CD4-positive, alpha-beta memory T cell (primary cell): ENCODE data around the gene EPN3. TPM values are rescaled to one million over a fixed set of nuclear protein-coding genes. Genes with fewer than 3 reads are reported as not detected.

Experiments
- CTCF ChIA-PET: fragments of 350-600 bp; sonication (Branson Sonifier 250); formaldehyde crosslinking; loops from one replicate; lab custom pipeline; 2021; ENCODE audit warnings: inconsistent platforms; ENCODE audit not compliant: partially characterized antibody; lab: Charles Lee
- POLR2A ChIA-PET: fragments of 350-600 bp; sonication (Branson Sonifier 250); formaldehyde crosslinking; loops from one replicate; lab custom pipeline; 2021; ENCODE audit not compliant: partially characterized antibody; lab: Charles Lee
- DNase-seq, 5 donors: peaks; one replicate each; pipeline versions ENCODE4 v3.0.0 to v3.0.0-alpha.2; 2020 to 2022; ENCODE audit warnings: mixed read lengths in 1 of 5
- H3K27ac ChIP-seq: one replicate; pipeline ENCODE4 v1.7.0; 2013; ENCODE audit warnings: low read depth, low read length
- H3K27me3 ChIP-seq: 2 replicates; pipeline ENCODE4 v1.7.0; 2013; ENCODE audit warnings: mild to moderate bottlenecking, low read length, moderate library complexity; ENCODE audit not compliant: insufficient read depth
- H3K36me3 ChIP-seq: 2 replicates; pipeline ENCODE4 v1.7.0; 2013; ENCODE audit warnings: mild to moderate bottlenecking, low read length, moderate library complexity; ENCODE audit not compliant: insufficient read depth
- H3K4me1 ChIP-seq: 2 replicates; pipeline ENCODE4 v1.7.0; 2013; ENCODE audit warnings: mild to moderate bottlenecking, low read length, moderate library complexity; ENCODE audit not compliant: insufficient read depth
- H3K4me3 ChIP-seq, 2 donors: one replicate each; pipeline ENCODE4 v1.7.0; 2013; ENCODE audit warnings: low read length in 2 of 2, mild to moderate bottlenecking in 1 of 2
- H3K9me3 ChIP-seq, 2 donors: one replicate each; pipeline ENCODE4 v1.7.0; 2013; ENCODE audit warnings: low read length in 2 of 2, control low read depth in 1 of 2; ENCODE audit not compliant: control insufficient read depth in 1 of 2
- H3K27ac Mint-ChIP-seq, 7 donors: one replicate each; pipeline ENCODE4 v1.8.0; 2020 to 2021; ENCODE audit warnings: mixed read lengths in 7 of 7, mild to moderate bottlenecking in 6 of 7, inconsistent platforms in 3 of 7, moderate library complexity in 3 of 7
- H3K27me3 Mint-ChIP-seq, 2 donors: one replicate each; pipeline ENCODE4 v1.8.0; 2020 to 2021; ENCODE audit warnings: mixed read lengths in 2 of 2
- H3K36me3 Mint-ChIP-seq, 2 donors: one replicate each; pipeline ENCODE4 v1.8.0; 2020 to 2021; ENCODE audit warnings: mixed read lengths in 2 of 2, inconsistent platforms in 1 of 2, mild to moderate bottlenecking in 1 of 2
- H3K4me1 Mint-ChIP-seq, 4 donors: one replicate each; pipeline ENCODE4 v1.8.0; 2020 to 2021; ENCODE audit warnings: mixed read lengths in 4 of 4, mild to moderate bottlenecking in 1 of 4
- H3K4me3 Mint-ChIP-seq, 8 donors: one replicate each; pipeline ENCODE4 v1.8.0; 2020 to 2021; ENCODE audit warnings: mixed read lengths in 8 of 8, mild to moderate bottlenecking in 7 of 8, moderate library complexity in 6 of 8, inconsistent platforms in 3 of 8
- H3K9me3 Mint-ChIP-seq, 8 donors: one replicate each; pipeline ENCODE4 v1.8.0; 2020 to 2021; ENCODE audit warnings: mixed read lengths in 8 of 8, mild to moderate bottlenecking in 5 of 8, inconsistent platforms in 3 of 8, moderate library complexity in 1 of 8
- intact Hi-C: fragments of 100-400 bp; cut with micrococcal nuclease; formaldehyde crosslinking; loops from one replicate; pipeline ENCODE4 v1.15.1; 2023
- polyA plus RNA-seq, 2 donors: library from polyadenylated mRNA; unstranded; fragments of 300-500 nt; fragmentation: Illumina TruSeq; gene quantifications; one replicate each; pipeline ENCODE4 v1.2.3, GENCODE V29; 2021
- total RNA-seq, 2 experiments: library from RNA; stranded (reverse); gene quantifications; one replicate each; pipeline ENCODE4 v1.2.3, GENCODE V29; 2021

EPN3 gene
- total and polyA plus RNA-seq, 4 experiments from 2014 or later: not detected

DNA sequence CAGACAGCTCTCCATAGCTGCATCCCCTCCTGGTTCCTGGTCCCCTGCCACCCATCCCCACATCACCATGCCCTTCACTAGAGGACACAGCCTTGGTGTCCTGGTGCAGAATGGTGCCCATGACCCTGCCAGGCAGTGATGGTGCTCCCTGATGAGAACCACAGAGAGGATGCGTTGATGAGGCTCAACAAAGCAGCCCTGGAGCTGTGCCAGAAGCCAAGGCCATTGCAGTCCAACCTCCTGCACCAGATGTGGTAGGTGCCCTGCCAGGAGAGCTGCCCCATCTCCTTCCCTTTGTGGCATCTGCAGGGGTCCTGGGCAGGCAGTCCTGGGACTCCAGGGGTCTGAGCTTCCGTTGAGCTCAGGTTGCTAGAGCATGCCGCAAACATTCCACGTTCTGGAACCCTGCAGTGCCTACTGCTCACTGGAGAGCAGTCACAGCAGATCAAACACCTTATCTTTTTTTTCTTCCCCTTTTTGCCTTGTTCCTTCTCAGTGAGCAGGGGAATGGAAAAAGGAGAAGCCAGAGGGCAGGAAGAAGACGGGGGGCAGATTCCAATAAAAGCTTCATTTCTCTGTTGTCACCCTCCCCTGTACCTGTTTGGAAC, 5.3 kb upstream of the EPN3 start:
- Histone ChIP-seq H3K9me3 (no peaks in the 10 kb centered on the region), H3K4me3 (no peak overlapping the region), H3K27ac (no peak overlapping the region), H3K4me1 (peaks cover under 1% of the 10 kb centered on the region), H3K27me3 (peaks cover 10% of the 10 kb centered on the region), H3K36me3 (no peaks in the 10 kb centered on the region)
- Mint-ChIP-seq H3K36me3 (no peaks in the 10 kb centered on the region), H3K4me1 (peaks cover 0 to 3% (median 0%) of the 10 kb centered on the region in 4 donors), H3K4me3 (no peak overlapping the region), H3K27ac (no peak overlapping the region), H3K9me3 (no peaks in the 10 kb centered on the region), H3K27me3 (peaks cover 26 to 33% of the 10 kb centered on the region in 2 donors)
- CTCF ChIA-PET: no interaction called here
- DNase-seq: no peak
- POLR2A ChIA-PET: no interaction called here
- intact Hi-C loops: no loop called here

DNA sequence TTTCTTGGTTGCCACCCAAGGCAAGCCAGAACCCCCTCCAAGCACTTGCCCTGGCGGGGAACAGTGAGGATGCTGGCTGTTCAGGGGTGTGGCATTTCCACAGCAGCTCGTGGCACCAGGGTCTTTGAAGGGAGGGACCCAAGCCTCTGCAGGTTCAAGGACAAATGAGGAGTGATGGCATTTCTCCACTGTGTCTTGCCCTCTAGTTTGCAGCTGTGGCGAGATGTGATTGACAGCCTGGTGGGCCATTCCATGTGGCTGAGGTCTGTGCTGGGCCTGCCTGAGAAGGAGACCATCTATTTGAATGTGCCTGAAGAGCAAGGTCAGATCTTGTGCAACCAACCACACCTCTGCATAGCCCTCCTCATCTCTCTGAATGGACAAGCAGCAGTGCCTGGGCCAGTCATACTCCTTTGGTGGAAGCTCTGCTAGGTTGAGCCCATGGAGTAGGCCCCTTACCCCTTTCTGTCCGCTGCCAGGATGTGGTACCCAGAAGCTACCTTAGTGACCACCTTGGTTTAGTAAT, 4.5 kb upstream of the EPN3 start:
- H3K27ac Mint-ChIP-seq: no peak overlapping the region
- peaks cover 26 to 33% of the 10 kb centered on the region in 2 donors for H3K27me3 Mint-ChIP-seq
- no peaks in the 10 kb centered on the region for H3K36me3 Mint-ChIP-seq
- peaks cover 18% of the 10 kb centered on the region for H3K27me3 ChIP-seq
- peaks cover 8% of the 10 kb centered on the region for H3K4me1 ChIP-seq
- ChIA-PET POLR2A (no interaction called here), CTCF (no interaction called here)
- H3K36me3 ChIP-seq: no peaks in the 10 kb centered on the region
- H3K9me3 ChIP-seq: no peaks in the 10 kb centered on the region
- peaks cover 0 to 4% (median 1%) of the 10 kb centered on the region in 4 donors for H3K4me1 Mint-ChIP-seq
- H3K27ac ChIP-seq: no peak overlapping the region
- H3K9me3 Mint-ChIP-seq: no peaks in the 10 kb centered on the region
- DNase-seq: no peak
- no peak overlapping the region for H3K4me3 ChIP-seq
- intact Hi-C loops: no loop called here
- no peak overlapping the region for H3K4me3 Mint-ChIP-seq

DNA sequence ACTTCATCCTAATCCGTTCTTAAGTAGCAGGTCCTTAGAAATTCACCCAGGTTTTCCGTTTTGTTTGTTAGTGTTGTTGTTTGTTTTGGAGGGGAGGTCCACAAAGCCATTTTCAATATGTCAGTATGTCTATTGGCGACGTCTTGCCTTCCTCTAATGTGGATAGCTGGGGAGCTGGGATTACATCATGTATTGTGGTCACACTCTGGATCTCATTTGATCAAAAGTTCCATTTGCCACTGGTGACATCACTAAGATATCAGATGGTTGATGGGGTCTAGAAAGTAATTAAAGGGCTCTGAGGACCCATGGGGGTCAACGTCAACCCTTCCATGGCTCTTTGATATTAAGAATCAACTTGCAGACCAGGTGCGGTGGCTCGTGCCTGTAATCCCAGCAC, 2.7 kb upstream of the EPN3 start:
- Mint-ChIP-seq H3K9me3 (no peaks in the 10 kb centered on the region), H3K4me3 (no peak overlapping the region), H3K27ac (no peak overlapping the region), H3K4me1 (peaks cover 3 to 14% (median 8%) of the 10 kb centered on the region in 4 donors), H3K36me3 (no peaks in the 10 kb centered on the region), H3K27me3 (peaks cover 33 to 42% of the 10 kb centered on the region in 2 donors)
- H3K27me3 ChIP-seq: peaks cover 19% of the 10 kb centered on the region
- no peaks in the 10 kb centered on the region for H3K9me3 ChIP-seq
- no peak overlapping the region for H3K27ac ChIP-seq
- DNase-seq: no peak
- POLR2A ChIA-PET: no interaction called here
- no peak overlapping the region for H3K4me3 ChIP-seq
- CTCF ChIA-PET: interaction anchor here (0.6 kb wide), 1 partner anchor 84 kb away, joined by 3 read pairs; no protein-coding TSS in a partner anchor
- intact Hi-C loops: no loop called here
- H3K4me1 ChIP-seq: peaks cover 20% of the 10 kb centered on the region
- no peaks in the 10 kb centered on the region for H3K36me3 ChIP-seq

DNA sequence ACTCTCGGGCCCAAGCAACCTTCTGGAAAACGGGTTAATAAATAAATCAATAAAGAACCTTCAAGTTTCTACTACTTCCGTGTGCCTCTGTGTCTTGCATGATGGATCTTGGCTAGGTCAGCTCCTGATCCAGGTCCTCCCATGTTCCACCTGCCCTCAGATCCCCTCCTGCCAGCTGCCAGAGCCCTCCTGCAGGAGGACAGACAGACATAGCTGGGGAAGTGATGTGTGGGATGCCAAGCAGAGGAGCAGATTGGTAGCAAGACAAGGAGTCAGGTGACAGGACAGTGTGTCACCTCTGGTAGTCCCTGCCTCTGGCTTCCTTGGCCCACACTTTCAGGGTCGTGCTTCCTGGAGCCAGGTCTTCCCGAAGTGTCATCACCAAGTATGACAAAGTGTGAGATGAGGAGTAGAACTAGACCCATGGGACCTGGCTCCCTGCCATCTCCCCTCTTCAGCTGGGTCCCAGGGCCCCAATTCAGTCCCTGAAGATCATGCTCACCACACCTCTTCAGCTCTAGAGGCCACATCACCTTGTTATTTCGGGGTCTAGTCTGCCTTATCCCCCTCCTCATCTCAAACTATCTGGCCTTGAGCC, 1.0 kb upstream of the EPN3 start:
- CTCF ChIA-PET: interaction anchor here (0.7 kb wide), 1 partner anchor 11 kb away, joined by 3 read pairs; no protein-coding TSS in a partner anchor
- peaks cover 20% of the 10 kb centered on the region for H3K4me1 ChIP-seq
- H3K27me3 ChIP-seq: peaks cover 19% of the 10 kb centered on the region
- no peaks in the 10 kb centered on the region for H3K9me3 ChIP-seq
- H3K27ac Mint-ChIP-seq: no peak overlapping the region
- no peak for DNase-seq
- H3K36me3 Mint-ChIP-seq: no peaks in the 10 kb centered on the region
- H3K4me1 Mint-ChIP-seq: peaks cover 3 to 19% (median 8%) of the 10 kb centered on the region in 4 donors
- intact Hi-C loops: no loop called here
- H3K4me3 Mint-ChIP-seq: no peak overlapping the region
- no peaks in the 10 kb centered on the region for H3K9me3 Mint-ChIP-seq
- no peak overlapping the region for H3K4me3 ChIP-seq
- peaks cover 34 to 48% of the 10 kb centered on the region in 2 donors for H3K27me3 Mint-ChIP-seq
- POLR2A ChIA-PET: no interaction called here
- H3K36me3 ChIP-seq: no peaks in the 10 kb centered on the region
- H3K27ac ChIP-seq: no peak overlapping the region

DNA sequence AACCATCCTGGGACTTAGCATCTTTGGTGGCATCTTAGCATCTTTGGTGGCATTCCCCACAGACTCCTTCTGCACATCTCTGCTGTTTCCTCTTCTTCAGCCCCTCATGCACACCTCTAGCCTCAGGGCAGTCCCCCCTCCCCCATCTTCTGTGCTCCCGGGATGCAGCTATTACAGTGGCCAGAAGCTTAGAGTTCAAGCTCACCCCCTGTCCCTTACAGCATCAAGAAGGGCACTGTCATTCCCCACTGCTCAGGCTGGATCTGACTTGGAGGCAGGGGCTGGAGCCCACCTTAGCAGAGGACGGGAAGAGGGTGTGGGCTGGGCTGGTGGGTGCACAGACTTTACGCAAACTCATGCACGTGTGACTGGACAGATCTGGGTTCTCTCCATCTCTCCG, 650 bp downstream of the EPN3 start:
- Mint-ChIP-seq H3K36me3 (no peaks in the 10 kb centered on the region), H3K4me1 (peaks cover 3 to 19% (median 8%) of the 10 kb centered on the region in 4 donors), H3K27me3 (peaks cover 34 to 48% of the 10 kb centered on the region in 2 donors), H3K9me3 (no peaks in the 10 kb centered on the region), H3K4me3 (peak overlapping the region in 2 of 8 donors; percentile 17 to 64), H3K27ac (peak overlapping the region in 1 of 7 donors; percentile 11)
- POLR2A ChIA-PET: no interaction called here
- Histone ChIP-seq H3K4me3 (no peak overlapping the region), H3K27ac (no peak overlapping the region), H3K9me3 (no peaks in the 10 kb centered on the region), H3K4me1 (peaks cover 20% of the 10 kb centered on the region), H3K36me3 (no peaks in the 10 kb centered on the region), H3K27me3 (peaks cover 19% of the 10 kb centered on the region)
- CTCF ChIA-PET: no interaction called here
- DNase-seq: peak in 1 of 5 donors; percentile 9
- intact Hi-C loops: no loop called here

DNA sequence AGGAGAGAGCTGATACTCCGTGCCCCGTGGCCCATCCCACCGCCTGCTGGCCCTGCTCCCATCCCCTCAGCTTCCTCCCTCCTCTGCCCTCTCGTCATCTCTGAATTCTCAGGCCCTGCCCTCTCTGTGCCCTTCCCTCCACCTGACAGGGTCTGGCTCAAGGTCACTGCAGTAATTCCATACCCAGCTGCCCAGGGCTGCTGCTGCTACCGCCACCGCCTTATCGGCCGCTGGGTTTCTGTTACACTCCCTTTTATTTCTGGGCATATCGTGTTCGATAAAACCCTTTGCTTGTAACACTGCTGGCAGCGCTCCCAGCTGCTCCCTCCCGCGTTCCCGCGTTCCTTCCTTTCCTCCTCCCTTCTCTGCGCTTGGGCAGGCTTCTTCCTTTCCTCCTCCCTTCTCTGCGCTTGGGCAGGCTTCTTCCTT, 1.2 kb downstream of the EPN3 start:
- peaks cover 19% of the 10 kb centered on the region for H3K27me3 ChIP-seq
- DNase-seq: no peak
- no peaks in the 10 kb centered on the region for H3K36me3 ChIP-seq
- Mint-ChIP-seq H3K9me3 (no peaks in the 10 kb centered on the region), H3K36me3 (no peaks in the 10 kb centered on the region), H3K27ac (peak overlapping the region in 1 of 7 donors; percentile 30), H3K4me1 (peaks cover 3 to 19% (median 8%) of the 10 kb centered on the region in 4 donors), H3K4me3 (peak overlapping the region in 5 of 8 donors; percentile 15 to 64 (median 54)), H3K27me3 (peaks cover 34 to 44% of the 10 kb centered on the region in 2 donors)
- POLR2A ChIA-PET: no interaction called here
- no peak overlapping the region for H3K4me3 ChIP-seq
- no peaks in the 10 kb centered on the region for H3K9me3 ChIP-seq
- peaks cover 20% of the 10 kb centered on the region for H3K4me1 ChIP-seq
- H3K27ac ChIP-seq: no peak overlapping the region
- intact Hi-C loops: no loop called here
- CTCF ChIA-PET: no interaction called here

DNA sequence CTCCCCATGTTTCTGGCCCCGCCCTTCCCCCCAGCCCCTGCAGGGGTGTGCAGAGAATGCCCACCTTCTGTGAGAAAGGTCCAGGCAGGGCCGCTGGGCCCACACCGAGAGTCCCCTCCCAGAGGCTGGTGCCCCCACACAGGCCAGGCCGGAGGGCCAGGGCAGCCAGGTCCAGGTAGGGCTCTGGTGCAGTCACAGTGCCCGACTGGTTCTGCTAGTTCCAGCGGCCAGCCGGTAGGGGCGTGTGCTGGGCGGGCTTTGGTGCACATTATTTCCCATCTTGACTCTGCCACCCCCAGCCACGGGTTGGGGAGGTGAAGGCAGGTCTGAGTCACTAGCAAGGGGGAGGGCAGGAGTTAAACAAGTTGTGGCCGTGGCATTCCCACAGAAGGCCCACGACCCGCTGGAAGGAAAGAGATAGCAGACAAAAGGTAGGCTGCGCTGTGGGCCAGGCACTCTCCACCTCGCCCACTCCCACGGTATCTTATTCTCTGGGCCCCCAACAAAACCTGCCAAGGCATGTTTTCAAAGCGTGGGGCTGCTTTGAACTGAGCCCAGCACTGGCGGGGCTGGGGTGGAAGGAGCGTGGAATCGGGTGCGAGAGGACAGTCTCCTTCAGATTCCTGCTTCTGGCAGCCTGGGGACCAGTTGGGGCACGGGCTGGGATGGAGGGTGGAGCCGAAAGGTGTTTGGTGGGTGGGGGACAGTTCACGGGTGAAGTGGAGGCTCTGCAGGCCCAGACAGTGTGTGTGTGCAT, 1.9 kb downstream of the EPN3 start:
- peaks cover 20% of the 10 kb centered on the region for H3K4me1 ChIP-seq
- no peaks in the 10 kb centered on the region for H3K36me3 ChIP-seq
- Mint-ChIP-seq H3K27me3 (peaks cover 28 to 39% of the 10 kb centered on the region in 2 donors), H3K36me3 (no peaks in the 10 kb centered on the region), H3K4me3 (peak overlapping the region in 4 of 8 donors; percentile 15 to 64 (median 60)), H3K27ac (no peak overlapping the region), H3K9me3 (no peaks in the 10 kb centered on the region), H3K4me1 (peaks cover 3 to 19% (median 8%) of the 10 kb centered on the region in 4 donors)
- ChIA-PET POLR2A (no interaction called here), CTCF (no interaction called here)
- H3K27ac ChIP-seq: no peak overlapping the region
- intact Hi-C loops: no loop called here
- peak in 1 of 5 donors; percentile 30 for DNase-seq
- no peaks in the 10 kb centered on the region for H3K9me3 ChIP-seq
- H3K27me3 ChIP-seq: peaks cover 19% of the 10 kb centered on the region
- no peak overlapping the region for H3K4me3 ChIP-seq
